HG03575 (cell line): ENCODE measurements around the gene COL9A3.
"Not testable (repeated sequence)": the region's sequence is repeated elsewhere in the genome, so short reads cannot be mapped to it uniquely, and the experiment has no call there.

Experiments
- ATAC-seq: cut with Tn5 transposase; IDR thresholded peaks from one replicate; pipeline ENCODE4 v1.9.1; 2021; ENCODE audit not compliant: unreplicated experiment, insufficient number of reproducible peaks, low FRiP score; ENCODE audit errors: extremely low read depth

The COL9A3 gene

DNA sequence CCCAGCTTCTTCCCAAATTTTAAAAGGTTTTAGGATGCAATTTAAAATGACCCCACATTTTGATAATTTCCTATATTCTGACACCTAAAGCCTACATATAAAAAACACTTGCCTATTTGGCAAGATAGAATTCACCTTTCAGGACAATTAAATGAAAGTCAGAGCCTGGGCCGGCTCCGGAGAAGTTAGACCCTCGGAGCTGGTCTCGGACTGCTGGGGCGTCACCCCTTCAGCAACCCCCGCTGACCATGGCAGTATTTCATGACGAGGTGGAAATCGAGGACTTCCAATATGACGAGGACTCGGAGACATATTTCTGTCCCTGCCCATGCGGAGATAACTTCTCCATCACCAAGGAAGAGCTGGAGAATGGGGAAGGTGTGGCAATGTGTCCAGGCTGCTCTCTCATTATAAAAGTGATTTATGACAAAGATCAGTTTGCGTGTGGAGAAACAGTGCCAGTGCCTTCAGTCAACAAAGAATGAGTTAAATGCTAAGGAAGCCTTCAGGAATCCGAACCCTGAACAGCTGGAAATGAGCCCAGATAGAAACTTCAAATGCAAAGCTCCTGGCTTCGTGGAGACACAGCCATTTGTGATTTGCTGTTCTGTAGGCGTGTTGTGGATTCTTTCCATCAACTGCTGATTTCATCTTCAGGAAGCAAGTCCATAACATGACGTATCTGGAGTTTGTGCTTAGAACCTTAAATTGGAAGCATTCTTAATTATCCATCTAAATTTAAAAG, 28.7 kb downstream of the COL9A3 start:
- ATAC-seq = no peak

DNA sequence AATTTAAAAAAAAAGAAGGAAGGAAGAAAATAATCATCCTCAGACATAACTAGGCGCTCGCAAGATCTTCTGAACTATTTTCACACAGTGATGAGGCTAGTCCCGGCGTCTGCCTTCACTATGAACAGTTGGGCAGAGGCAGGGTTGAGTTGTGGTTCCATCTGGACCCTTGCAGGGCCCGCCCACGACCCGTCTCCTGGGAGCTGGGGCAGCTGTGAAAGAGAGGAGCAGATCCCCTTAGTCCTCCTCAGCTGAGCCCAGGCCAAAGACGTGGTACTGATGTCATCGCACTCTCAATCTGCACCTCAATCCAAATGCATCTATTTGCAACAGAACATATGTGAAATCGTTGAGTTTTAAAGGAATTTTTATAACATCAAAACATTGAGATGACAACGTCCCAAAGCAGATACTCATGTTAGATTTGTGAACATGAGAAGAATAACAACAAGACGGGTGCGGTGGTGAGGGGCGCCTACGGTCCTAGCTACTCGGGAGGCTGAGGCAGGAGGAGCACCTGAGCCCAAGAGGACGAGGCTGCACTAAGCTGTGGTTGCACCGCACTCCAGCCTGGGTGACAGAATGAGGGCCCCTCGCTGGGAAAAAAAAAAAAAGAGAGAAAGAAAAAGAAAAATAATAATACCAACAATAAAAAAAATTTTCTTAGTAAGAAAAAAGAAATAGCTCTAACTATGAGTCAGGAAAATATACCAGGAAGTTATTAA, 29.5 kb downstream of the COL9A3 start:
- ATAC-seq = no peak

DNA sequence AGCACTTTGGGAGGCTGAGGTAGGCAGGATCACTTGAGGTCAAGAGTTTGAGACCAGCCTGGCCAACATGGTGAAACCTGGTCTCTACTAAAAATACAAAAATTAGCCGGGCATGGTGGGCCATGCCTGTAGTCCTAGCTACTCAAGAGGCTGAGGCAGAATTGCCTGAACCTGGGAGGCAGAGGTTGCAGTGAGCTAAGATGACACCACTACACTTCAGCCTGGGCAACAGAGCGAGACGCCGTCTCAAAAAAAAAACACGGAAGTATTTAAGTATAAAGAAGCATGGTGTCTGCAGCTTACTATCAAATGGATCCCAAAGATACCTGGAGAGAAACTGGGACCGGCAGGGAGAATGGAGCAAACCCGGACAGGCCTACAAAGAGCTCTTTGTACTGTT, 32.1 kb downstream of the COL9A3 start:
- not testable (repeated sequence) for ATAC-seq

DNA sequence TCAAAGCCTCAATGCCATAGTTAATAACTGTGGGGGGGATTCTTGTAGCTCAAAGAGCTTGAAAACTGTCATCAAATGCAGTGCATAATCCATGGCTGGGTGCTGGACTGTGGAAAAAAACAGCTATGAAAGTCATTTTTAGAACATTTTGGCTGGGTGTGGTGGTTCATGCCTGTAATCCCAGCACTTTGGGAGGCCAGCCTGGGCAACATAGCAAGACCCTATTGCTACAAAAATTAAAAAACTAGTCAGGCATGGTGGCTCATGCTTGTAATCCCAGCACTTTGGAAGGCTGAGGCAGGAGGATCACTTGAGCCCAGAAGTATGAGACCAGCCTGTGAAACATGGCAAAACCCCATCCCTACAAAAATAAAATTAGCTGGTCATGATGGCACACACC, 32.6 kb downstream of the COL9A3 start:
- no peak for ATAC-seq

DNA sequence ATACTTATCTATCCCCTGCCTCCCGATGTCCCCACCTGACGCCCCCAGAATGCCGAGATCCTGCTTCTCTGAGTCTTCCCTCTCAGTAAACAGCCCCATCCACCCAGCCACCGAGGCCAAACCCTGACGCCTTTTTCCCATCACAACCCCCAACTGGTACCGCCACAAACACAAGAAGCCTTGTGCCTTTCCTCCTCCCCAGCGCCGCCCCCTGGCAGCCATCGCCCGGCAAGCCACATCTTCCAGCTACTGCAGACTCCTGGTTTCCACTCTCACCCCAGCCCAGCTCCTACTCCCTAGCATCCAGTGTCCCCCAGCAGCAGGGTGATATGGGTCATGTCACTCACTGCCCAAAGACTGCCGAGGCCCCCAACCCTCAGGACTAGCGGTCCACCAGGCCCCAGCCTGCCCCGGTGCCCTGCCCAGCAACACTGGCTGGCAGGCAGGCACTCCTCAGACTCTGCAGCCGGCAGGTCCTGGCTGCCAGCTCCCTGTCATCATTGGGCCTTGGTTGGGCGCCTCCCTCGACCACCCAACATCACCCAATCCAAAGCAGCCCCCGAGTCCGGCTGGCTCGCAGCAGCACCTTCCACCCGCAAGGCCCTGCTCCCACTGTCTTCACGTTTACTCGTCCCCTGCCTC, 33.6 kb downstream of the COL9A3 start:
- ATAC-seq = no peak

DNA sequence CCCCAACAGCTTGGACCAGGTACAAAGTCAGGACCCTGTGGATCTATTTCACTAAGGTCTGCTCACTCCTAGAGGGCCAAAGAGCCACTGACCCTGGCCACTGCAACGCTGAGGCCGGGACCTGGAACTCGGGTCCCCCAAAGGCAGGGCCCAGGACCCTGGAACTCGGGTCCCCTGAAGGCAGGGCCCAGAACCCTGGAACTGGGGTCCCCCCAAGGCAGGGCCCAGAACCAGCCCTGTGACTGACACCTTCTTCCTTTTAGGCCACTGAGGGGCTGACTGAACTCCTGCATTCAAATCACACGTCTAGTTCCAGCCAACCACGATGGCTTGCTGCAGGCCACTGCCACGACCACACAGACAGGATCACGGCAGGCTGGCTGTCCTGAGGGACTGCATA, 35.3 kb downstream of the COL9A3 start:
- no peak for ATAC-seq

DNA sequence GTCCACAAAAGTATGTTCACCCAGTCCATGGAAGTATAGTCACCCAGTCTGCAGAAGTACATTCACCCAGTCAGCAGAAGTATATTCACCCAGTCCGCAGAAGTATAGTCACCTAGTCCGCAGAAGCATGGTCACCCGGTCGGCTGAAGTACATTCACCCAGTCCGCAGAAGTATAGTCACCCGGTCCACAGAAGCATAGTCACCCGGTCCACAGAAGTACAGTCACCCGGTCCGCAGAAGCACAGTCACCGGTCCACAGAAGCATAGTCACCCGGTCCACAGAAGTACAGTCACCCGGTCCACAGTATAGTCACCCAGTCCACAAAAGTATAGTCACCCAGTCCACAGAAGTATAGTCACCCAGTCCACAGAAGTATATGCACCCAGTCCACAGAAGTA, 36.0 kb downstream of the COL9A3 start:
- no peak for ATAC-seq

DNA sequence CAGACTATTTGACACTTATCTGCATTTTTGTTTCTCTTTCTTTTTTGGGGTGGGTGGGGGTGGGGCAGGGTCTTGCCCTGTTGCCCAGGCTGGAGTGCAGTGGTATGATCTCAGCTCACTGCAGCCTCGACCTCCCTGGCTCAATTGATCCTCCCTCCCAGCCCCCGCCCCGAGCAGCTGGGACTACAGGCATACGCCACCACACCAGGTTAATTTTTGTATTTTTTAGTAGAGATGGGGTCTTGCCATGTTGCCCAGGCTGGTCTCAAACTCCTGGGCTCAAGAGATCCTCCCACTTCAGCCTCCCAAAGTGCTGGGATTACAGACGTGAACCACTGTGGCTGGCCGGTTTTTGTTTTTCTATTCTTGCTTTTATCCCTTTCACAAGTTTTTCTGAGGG, 36.5 kb downstream of the COL9A3 start:
- not testable (repeated sequence) for ATAC-seq

DNA sequence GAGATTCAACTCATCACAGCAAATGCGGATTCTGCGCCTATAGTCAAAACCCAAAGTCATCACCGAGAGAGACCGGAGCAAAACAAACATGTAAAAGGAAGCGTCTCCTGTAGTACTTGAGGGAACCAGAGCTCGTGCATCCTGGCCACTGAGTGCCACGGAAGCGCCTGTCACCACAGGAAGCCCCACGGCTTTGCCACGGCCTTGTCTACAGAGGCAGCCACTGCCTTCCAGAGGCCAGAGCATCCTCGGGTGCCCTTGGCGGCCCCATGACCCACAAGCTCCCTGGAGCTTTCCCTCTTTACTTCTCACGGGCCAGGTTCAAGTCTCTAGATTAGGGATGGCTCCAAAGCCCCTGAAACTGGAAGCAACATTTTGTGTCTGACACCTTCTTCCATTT, 37.3 kb downstream of the COL9A3 start:
- ATAC-seq = no peak

DNA sequence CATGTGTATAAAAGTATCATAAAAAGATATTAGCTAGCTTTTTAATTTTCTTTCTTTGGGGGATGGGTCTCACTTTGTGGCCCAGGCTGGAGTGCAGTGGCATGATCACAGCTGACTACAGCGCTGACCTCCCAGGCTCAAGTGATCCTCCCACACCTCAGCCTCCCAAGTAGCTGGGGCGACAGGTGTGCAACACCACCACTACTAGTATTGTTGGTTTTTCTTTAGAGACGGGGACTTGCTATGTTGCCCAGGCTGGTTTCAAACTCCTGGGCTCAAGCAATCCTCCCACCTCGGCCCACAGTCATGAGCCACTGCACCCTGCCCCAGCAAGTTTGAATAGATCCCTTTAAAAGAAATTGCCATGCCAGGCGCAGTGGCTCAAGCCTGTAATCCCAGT, 38.3 kb downstream of the COL9A3 start:
- ATAC-seq = no peak

DNA sequence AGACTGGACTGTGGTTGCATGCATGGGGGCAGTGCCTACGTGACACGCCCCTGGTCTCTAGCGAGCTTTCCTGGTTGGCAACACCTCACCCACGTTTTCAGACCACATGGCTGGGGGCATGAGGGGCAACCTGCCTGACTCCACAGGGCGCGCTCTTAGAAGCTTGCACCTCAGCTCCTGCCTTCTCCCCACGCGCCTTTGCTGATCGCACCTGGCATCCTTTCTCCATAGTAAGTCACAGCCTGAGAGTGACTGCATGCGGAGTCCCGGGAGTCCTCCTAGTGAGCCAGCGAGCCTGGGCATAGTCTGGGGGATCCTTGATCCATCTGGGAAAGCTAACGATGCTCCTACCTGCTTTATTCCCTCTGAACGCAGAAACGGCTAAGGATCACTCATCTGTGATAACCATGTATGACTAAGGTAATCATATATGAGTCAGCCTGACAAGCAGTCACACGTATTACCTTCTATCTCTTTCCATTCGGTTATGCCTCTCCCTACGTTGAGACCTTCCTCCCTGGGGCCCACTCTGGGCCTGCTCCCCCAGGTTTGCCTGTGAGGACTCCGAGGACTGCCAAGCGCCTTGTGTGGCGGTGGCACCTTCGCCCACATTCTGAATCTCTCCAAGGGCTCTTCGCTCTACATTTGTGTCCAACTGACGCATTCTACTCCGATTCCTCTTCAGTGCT, 40.2 kb downstream of the COL9A3 start:
- ATAC-seq = no peak

DNA sequence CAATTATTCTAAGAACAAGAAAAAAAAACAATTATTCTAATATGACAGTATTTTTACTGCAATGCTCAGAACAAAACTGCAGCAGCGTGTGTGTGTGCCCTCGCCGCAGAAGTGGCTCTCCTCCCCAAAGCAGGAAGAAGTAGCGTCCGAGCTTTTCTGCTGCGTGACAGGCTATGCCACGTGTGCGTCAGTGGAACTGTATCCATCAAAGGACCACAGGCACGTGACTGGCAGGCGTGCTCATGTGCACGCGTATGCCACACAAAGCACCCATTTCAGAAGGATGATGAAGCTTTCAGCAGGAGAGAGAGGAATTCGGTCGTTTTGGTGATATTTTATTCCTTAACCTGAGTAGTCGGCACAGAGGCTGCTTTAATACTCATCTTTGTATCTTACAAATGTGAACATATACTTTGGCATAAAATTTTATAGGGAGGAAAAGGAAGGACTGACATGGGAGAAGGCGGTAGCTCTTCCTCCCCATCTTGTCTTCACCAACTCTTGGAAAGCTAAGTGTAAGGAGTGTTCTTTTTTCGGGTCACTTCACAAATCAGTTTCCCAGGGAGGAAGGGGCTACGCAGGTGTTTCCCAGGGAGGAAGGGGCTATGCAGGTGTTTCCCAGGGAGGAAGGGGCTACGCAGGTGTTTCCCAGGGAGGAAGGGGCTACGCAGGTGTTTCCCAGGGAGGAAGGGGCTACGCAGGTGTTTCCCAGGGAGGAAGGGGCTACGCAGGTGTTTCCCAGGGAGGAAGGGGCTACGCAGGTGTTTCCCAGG, 41.4 kb downstream of the COL9A3 start:
- ATAC-seq = no peak

DNA sequence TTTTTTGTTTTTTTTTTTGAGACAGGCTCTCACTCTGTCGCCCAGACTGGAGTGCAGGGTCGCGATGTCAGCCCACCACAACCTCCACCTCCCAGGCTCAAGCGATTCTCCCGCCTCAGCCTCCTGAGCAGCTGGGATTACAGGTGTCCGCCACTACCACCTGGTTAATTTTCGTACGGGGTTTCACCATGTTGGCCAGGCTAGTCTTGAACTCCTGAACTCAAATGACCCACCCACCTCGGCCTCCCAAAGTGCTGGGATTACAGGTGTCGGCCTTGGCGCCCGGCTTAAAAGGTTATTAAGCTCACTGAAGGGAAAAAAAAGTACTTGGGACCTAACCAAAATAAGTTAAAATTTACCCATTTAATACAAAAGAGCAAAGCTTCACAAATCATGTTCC, 42.9 kb downstream of the COL9A3 start:
- no peak for ATAC-seq

DNA sequence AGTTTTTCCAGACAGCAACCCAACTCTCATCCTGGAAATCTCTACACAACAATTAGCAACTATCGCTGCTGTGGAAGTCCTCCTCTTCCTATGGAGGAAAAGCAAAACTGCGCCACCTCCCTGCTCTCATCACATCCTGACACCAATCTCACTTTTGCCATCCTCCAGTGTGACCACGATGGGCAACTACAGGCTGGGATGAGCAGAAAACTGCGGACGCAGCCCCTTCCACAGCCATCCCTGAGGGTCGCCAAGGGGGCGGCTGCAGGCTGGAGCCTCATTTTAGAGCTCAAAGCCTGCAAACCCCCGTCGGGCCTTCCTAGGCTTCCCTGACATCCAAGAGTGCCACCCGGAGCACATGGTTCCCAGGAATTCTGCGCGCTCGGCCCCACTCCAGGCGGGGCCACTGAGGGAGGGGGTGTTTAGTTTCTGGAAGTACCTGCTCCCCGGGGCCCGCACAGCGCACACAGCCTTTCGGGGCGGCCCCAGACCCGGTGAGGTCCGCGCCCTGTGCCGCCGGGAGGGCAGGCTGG, 43.6 kb downstream of the COL9A3 start:
- ATAC-seq = no peak

DNA sequence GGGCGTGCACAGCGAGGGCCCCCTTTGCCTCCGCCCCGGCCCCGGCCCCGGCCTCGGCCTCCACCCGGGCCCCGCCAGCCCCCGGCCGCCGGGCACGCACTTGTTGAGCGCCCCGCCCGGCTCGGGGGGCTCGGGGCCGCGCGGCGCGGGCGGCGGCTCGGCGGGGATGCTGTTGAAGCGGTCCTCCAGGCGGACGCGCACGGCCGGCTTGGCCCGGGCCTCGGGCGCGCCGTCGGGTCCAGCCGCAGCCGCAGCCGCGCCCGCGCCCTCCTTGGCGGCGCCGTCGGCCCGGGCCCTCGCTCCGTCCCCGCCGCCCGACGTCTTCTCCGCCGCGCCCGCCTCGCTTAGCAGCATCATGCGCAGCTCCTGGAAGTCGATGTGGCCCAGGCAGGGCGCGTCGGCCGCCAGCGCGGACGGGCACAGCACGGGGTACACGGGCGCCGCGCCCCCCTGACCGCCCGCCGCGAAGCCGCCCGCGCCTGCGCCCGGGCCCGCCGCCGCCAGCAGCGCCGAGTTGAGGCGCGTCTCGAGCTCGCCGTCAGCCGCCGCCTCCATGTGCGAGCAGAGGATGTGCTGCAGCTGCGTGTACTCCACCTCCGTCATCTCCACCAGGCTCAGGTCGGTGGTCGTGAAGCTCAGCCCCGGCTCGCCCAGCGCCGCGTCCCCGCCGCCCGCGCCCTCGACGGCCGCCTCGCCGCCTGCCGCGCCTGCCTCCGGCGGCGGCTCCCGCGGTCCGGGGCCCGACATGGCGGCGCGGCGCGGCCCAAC, 44.3 kb downstream of the COL9A3 start:
- ATAC-seq = no peak

DNA sequence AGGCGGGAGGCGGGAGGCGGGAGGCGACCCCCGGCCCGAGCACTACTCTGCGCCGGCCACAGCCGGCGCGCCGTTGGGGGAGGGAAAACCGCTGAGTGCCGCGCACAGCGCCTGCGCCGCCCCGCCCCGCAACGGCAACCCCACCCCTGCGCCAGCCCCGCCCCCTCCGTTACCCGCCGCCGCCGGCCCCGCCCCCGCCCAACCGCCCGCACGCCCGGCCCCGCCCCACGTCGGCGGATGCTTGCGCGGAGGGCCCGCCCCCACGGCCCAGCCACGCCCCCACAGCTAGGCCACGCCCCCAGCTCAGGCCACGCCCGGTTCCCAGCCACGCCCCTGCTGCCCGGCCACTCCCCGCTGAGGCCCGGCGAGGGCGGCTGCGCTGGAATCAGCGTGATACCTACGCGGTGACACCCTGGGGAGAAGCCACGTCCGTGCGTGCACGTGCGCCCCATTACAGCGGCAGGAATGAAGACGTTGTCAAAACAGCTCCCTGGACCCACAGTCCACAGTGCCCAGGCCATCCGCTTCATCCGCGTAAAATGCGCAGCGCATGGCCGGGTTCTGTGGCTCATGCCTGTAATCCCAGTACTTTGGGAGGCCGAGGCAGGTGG, 45.0 kb downstream of the COL9A3 start, which contains the start of gene TCFL5:
Gene TCFL5, minus strand, starts transcription at position 97 of the 611 bp plus-strand sequence. CDS start 152 bp downstream, outside the sequence.
- no peak for ATAC-seq

DNA sequence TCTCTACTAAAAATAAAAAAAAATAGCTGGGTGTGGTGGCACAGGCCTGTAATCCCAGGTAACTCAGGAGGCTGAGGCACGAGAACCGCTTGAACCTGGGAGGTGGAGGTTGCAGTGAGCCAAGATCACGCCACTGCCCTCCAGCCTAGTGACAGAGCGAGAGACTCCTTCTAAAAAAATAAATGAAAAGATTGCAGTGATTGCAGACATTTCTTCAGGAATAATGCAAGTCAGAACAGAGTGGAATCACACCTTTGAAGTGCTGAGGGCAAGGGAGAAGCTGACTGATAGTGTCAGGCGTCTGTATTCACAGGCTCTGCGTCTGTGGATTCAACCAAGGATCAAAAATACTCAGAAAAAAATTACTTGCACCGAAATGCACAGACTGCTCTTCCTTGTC, 47.4 kb downstream of the COL9A3 start:
- no peak for ATAC-seq
